IMR-90 (cell line): ENCODE data around the gene GCK. TPM values are rescaled to one million over a fixed set of nuclear protein-coding genes. Genes with fewer than 3 reads are reported as not detected.

Source experiments
- ATAC-seq: fragments of 200-7000 bp; cut with Tn5 transposase; 2 replicates; pipeline ENCODE4 v1.9.1; 2020; ENCODE audit warnings: low read depth, mild to moderate bottlenecking, moderate library complexity
- BruUV-seq: library from RNA; stranded (reverse); fragments of 400-500 nt; replicated peaks from 2 replicates; lab custom pipeline; 2021; lab: Mats Ljungman, UMichigan
- CTCF ChIA-PET: fragments of 300-600 bp; formaldehyde crosslinking; extraction: SDS; loops from one replicate; lab custom pipeline; 2021; ENCODE audit warnings: antibody characterized with exemption; lab: Yijun Ruan, JAX
- POLR2A ChIA-PET: fragments of 300-600 bp; sonication (Branson Sonifier 250); formaldehyde crosslinking; loops from one replicate; lab custom pipeline; 2022; ENCODE audit warnings: antibody characterized with exemption; ENCODE audit not compliant: unreplicated experiment; lab: Charles Lee
- DNase-seq: peaks from one replicate; pipeline ENCODE4 v3.0.0; 2013
- H2AFZ ChIP-seq: replicated peaks from 2 replicates; pipeline ENCODE3; 2013; ENCODE audit warnings: low read length, mild to moderate bottlenecking; ENCODE audit not compliant: poor library complexity
- H2AK5ac ChIP-seq: 2 replicates; pipeline ENCODE4 v1.6.1; 2013; ENCODE audit warnings: low read depth, low read length, inconsistent platforms
- H2AK9ac ChIP-seq: replicated peaks from 2 replicates; pipeline ENCODE3; 2013; ENCODE audit warnings: mild to moderate bottlenecking, low read depth, low read length, moderate library complexity; ENCODE audit not compliant: poor library complexity
- H2BK120ac ChIP-seq: 2 replicates; pipeline ENCODE4 v1.6.1; 2013; ENCODE audit warnings: low read depth, low read length, inconsistent platforms
- H2BK15ac ChIP-seq: 3 replicates; pipeline ENCODE4 v1.6.1; 2013; ENCODE audit warnings: low read depth, low read length, inconsistent platforms
- H2BK20ac ChIP-seq: 2 replicates; pipeline ENCODE4 v1.6.1; 2013; ENCODE audit warnings: low read depth, mild to moderate bottlenecking, inconsistent platforms, low read length, moderate library complexity
- H2BK5ac ChIP-seq: 2 replicates; pipeline ENCODE4 v1.6.1; 2013; ENCODE audit warnings: mild to moderate bottlenecking, low read depth, low read length, inconsistent platforms; ENCODE audit not compliant: poor library complexity, severe bottlenecking
- H3K14ac ChIP-seq: replicated peaks from 2 replicates; pipeline ENCODE4 v1.6.1; 2013; ENCODE audit warnings: low read depth, low read length, inconsistent platforms
- H3K18ac ChIP-seq: 2 replicates; pipeline ENCODE4 v1.6.1; 2013; ENCODE audit warnings: low read depth, low read length, control low read depth
- H3K23ac ChIP-seq: 2 replicates; pipeline ENCODE4 v1.6.1; 2013; ENCODE audit warnings: low read depth, low read length, inconsistent platforms
- H3K27ac ChIP-seq: 2 replicates; pipeline ENCODE4 v1.5.1; 2013; ENCODE audit warnings: mild to moderate bottlenecking, control low read depth, low read length; ENCODE audit not compliant: insufficient read depth
- H3K27me3 ChIP-seq: 2 replicates; pipeline ENCODE4 v1.6.1; 2013; ENCODE audit warnings: low read length; ENCODE audit not compliant: control insufficient read depth, insufficient read depth
- H3K36me3 ChIP-seq: 2 replicates; pipeline ENCODE4 v1.6.1; 2013; ENCODE audit warnings: low read length, mixed read lengths; ENCODE audit not compliant: control insufficient read depth, insufficient read depth
- H3K4ac ChIP-seq: 2 replicates; pipeline ENCODE4 v1.6.1; 2013; ENCODE audit warnings: low read depth, low read length, inconsistent platforms
- H3K4me1 ChIP-seq: 2 replicates; pipeline ENCODE4 v1.6.1; 2013; ENCODE audit warnings: low read length, mixed read lengths; ENCODE audit not compliant: control insufficient read depth, insufficient read depth
- H3K4me2 ChIP-seq: 2 replicates; pipeline ENCODE4 v1.6.1; 2013; ENCODE audit warnings: low read depth, mild to moderate bottlenecking, control low read depth, low read length, moderate library complexity
- H3K4me3 ChIP-seq: 2 replicates; pipeline ENCODE4 v1.5.1; 2013; ENCODE audit warnings: low read depth, mild to moderate bottlenecking, control low read depth, low read length, moderate library complexity; ENCODE audit not compliant: insufficient read depth
- H3K56ac ChIP-seq: 2 replicates; pipeline ENCODE4 v1.6.1; 2013; ENCODE audit warnings: low read length, inconsistent platforms; ENCODE audit not compliant: insufficient read depth; ENCODE audit errors: extremely low read depth
- H3K79me1 ChIP-seq, 2 experiments: 2 replicates each; pipeline ENCODE4 v1.6.1; 2013; ENCODE audit warnings: low read length in 2 of 2, inconsistent platforms in 1 of 2, low read depth in 1 of 2
- H3K9ac ChIP-seq: 2 replicates; pipeline ENCODE4 v1.6.1; 2013; ENCODE audit warnings: low read depth, low read length, control low read depth
- H3K9me1 ChIP-seq: 2 replicates; pipeline ENCODE4 v1.6.1; 2013; ENCODE audit warnings: low read length, inconsistent platforms; ENCODE audit not compliant: insufficient read depth
- H3K9me3 ChIP-seq: 2 replicates; pipeline ENCODE4 v1.6.1; 2013; ENCODE audit warnings: low read length; ENCODE audit not compliant: control insufficient read depth, insufficient read depth
- H4K20me1 ChIP-seq: 2 replicates; pipeline ENCODE4 v1.6.1; 2013; ENCODE audit warnings: low read length, inconsistent platforms; ENCODE audit not compliant: insufficient read depth
- H4K5ac ChIP-seq: 2 replicates; pipeline ENCODE4 v1.6.1; 2013; ENCODE audit warnings: mild to moderate bottlenecking, low read depth, low read length, control low read depth
- H4K8ac ChIP-seq, 2 experiments: 2 replicates each; pipeline ENCODE4 v1.6.1; 2013; ENCODE audit warnings: low read depth in 2 of 2, low read length in 2 of 2, control low read depth in 1 of 2, inconsistent platforms in 1 of 2
- H4K91ac ChIP-seq: 2 replicates; pipeline ENCODE4 v1.6.1; 2013; ENCODE audit warnings: low read depth, low read length, inconsistent platforms; ENCODE audit not compliant: insufficient read depth
- BHLHE40 ChIP-seq: fragments of 150-350 bp; IDR thresholded peaks from 2 replicates; pipeline ENCODE4 v1.6.1; 2016; ENCODE audit warnings: mild to moderate bottlenecking, low read depth, low read length
- CEBPB ChIP-seq: IDR thresholded peaks from 2 replicates; pipeline ENCODE4 v1.6.1; 2012; ENCODE audit warnings: low read depth, low read length, improper control_type of control experiment
- CHD1 ChIP-seq: IDR thresholded peaks from 2 replicates; pipeline ENCODE4 v1.6.1; 2012; ENCODE audit warnings: low read depth, low read length, improper control_type of control experiment
- CTCF ChIP-seq: conservative IDR thresholded peaks from 2 replicates; pipeline ENCODE4 v1.5.1; 2012; ENCODE audit warnings: mild to moderate bottlenecking, low read depth, low read length, improper control_type of control experiment
- ELK1 ChIP-seq: fragments of 150-350 bp; IDR thresholded peaks from 2 replicates; pipeline ENCODE4 v1.6.1; 2016; ENCODE audit warnings: low read depth, mild to moderate bottlenecking, low read length, moderate library complexity, borderline replicate concordance
- FOS ChIP-seq: fragments of 150-350 bp; IDR thresholded peaks from 2 replicates; pipeline ENCODE4 v1.6.1; 2016; ENCODE audit warnings: low read depth, low read length
- MAFK ChIP-seq: IDR thresholded peaks from 2 replicates; pipeline ENCODE4 v1.6.1; 2012; ENCODE audit warnings: low read depth, low read length, improper control_type of control experiment
- MAZ ChIP-seq: IDR thresholded peaks from 2 replicates; pipeline ENCODE4 v1.6.1; 2012; ENCODE audit warnings: low read depth, mild to moderate bottlenecking, low read length, improper control_type of control experiment, moderate library complexity, borderline replicate concordance
- MXI1 ChIP-seq: IDR thresholded peaks from 2 replicates; pipeline ENCODE4 v1.6.1; 2012; ENCODE audit warnings: low read depth, mild to moderate bottlenecking, low read length, moderate library complexity, borderline replicate concordance
- NFE2L2 ChIP-seq: fragments of 150-350 bp; IDR thresholded peaks from 2 replicates; pipeline ENCODE4 v1.6.1; 2016; ENCODE audit warnings: low read depth, mild to moderate bottlenecking, low read length
- POLR2A ChIP-seq: IDR thresholded peaks from 2 replicates; pipeline ENCODE4 v1.6.1; 2012; ENCODE audit warnings: mild to moderate bottlenecking, low read depth, low read length
- RAD21 ChIP-seq: IDR thresholded peaks from 2 replicates; pipeline ENCODE4 v1.6.1; 2012; ENCODE audit warnings: low read length, improper control_type of control experiment
- RCOR1 ChIP-seq: IDR thresholded peaks from 2 replicates; pipeline ENCODE4 v1.6.1; 2012; ENCODE audit warnings: mild to moderate bottlenecking, low read length, improper control_type of control experiment; ENCODE audit not compliant: insufficient replicate concordance
- RFX5 ChIP-seq: IDR thresholded peaks from 2 replicates; pipeline ENCODE4 v1.8.0; 2012; ENCODE audit warnings: low read depth, mild to moderate bottlenecking, low read length, moderate library complexity
- SMC3 ChIP-seq: fragments of 150-350 bp; IDR thresholded peaks from 2 replicates; pipeline ENCODE4 v1.6.1; 2016; ENCODE audit warnings: low read depth, mild to moderate bottlenecking, antibody characterized with exemption, low read length, moderate library complexity
- USF2 ChIP-seq: fragments of 150-350 bp; IDR thresholded peaks from 2 replicates; pipeline ENCODE4 v1.6.1; 2017; ENCODE audit warnings: mild to moderate bottlenecking, antibody characterized with exemption, low read length, low read depth
- WGBS, 2 experiments: methylation state at CpG; one replicate each; pipeline versions ENCODE4 v1.1.5 to v1.1.7; 2013; ENCODE audit warnings: missing lambda C conversion rate in 2 of 2; ENCODE audit not compliant: insufficient read length in 1 of 2; ENCODE audit errors: extremely low coverage in 2 of 2; 5-methylcytosine and 5-hydroxymethylcytosine counted together
- dilution Hi-C: fragments of 300-500 bp; cut with HindIII; formaldehyde crosslinking; loops from one replicate; pipeline ENCODE4 v1.14.3; 2018; ENCODE audit warnings: low sequenced_read_pairs; ENCODE audit not compliant: unreplicated experiment
- in situ Hi-C: fragments of 300-500 bp; cut with MboI; formaldehyde crosslinking; loops from 3 replicates; pipeline ENCODE4 v1.14.3; 2019; ENCODE audit warnings: low sequenced_read_pairs, inconsistent platforms, mixed read lengths
- intact Hi-C: fragments of 100-400 bp; cut with micrococcal nuclease; formaldehyde crosslinking; loops from 2 replicates; pipeline ENCODE4 v1.10.0; 2022
- polyA plus RNA-seq, 3 experiments: library from polyadenylated mRNA; depleted of rRNA; stranded (reverse); fragments of >200 nt; gene quantifications; 2 replicates each; pipeline ENCODE4 v1.2.3, GENCODE V29; 2012; ENCODE audit warnings: low replicate concordance in 1 of 3
- total RNA-seq: library from RNA; depleted of rRNA; stranded (reverse); fragments of >200 nt; gene quantifications from 2 replicates; pipeline ENCODE4 v1.2.3, GENCODE V29; 2012

The GCK gene
- total and polyA plus RNA-seq, 2 of the 4 experiments (the other 2 are of a cell fraction): 0.14 to 0.18 TPM

- H3K14ac ChIP-seq: no peak overlapping the region
- H3K27me3 ChIP-seq: peaks cover 24% of the 10 kb centered on the region
- H3K9me1 ChIP-seq: no peaks in the 10 kb centered on the region
- no peak overlapping the region for H2BK20ac ChIP-seq
- no peak overlapping the region for H3K4me2 ChIP-seq
- intact Hi-C loops: no loop called here
- no peaks in the 10 kb centered on the region for H3K36me3 ChIP-seq
- dilution Hi-C loops: no loop called here
- H2BK15ac ChIP-seq: no peak overlapping the region
- H2AK5ac ChIP-seq: no peak overlapping the region
- BruUV-seq: no TSS peak
- in situ Hi-C loops: no loop called here
- ChIA-PET POLR2A (no interaction called here), CTCF (no interaction called here)
- H4K20me1 ChIP-seq: no peaks in the 10 kb centered on the region
- H3K18ac ChIP-seq: no peak overlapping the region
- no peak overlapping the region for H3K4me3 ChIP-seq
- no peak overlapping the region for H4K5ac ChIP-seq
- H3K4ac ChIP-seq: no peak overlapping the region
- no peak for TF ChIP-seq SMC3
- no peak for TF ChIP-seq CEBPB
- no peak for TF ChIP-seq RFX5
- no peak for TF ChIP-seq ELK1
- TF ChIP-seq CHD1: no peak
- TF ChIP-seq RAD21: no peak
- no peak for TF ChIP-seq MAZ
- no peak for TF ChIP-seq MXI1
- TF ChIP-seq RCOR1: no peak
- TF ChIP-seq USF2: no peak
- no peak for TF ChIP-seq BHLHE40
- TF ChIP-seq CTCF: no peak
- TF ChIP-seq FOS: no peak
- TF ChIP-seq POLR2A: no peak
- no peak for TF ChIP-seq MAFK
- TF ChIP-seq NFE2L2: no peak
- no peak overlapping the region for H2AFZ ChIP-seq
- H2AK9ac ChIP-seq: no peak overlapping the region
- H2BK120ac ChIP-seq: no peak overlapping the region
- no peak overlapping the region for H3K27ac ChIP-seq
- no peak overlapping the region for H3K23ac ChIP-seq
- H2BK5ac ChIP-seq: no peak overlapping the region
- no peaks in the 10 kb centered on the region for H3K79me1 ChIP-seq
- ATAC-seq: no peak
- H3K4me1 ChIP-seq: no peaks in the 10 kb centered on the region
- 76% methylated on average over 7 of the region's 10 CpGs; no CpG with 5 or more reads in 1 of the 2 experiments for WGBS, 2 experiments
- no peak overlapping the region for H3K56ac ChIP-seq
- H4K91ac ChIP-seq: no peak overlapping the region
- no peak for DNase-seq
- H3K9me3 ChIP-seq: no peaks in the 10 kb centered on the region
- no peak overlapping the region for H4K8ac ChIP-seq
- no peak overlapping the region for H3K9ac ChIP-seq
Observed at GRCh38 chr7:44237696-44238095, 48.5 kb upstream of the GCK start.
